IPS-18a (cell line): Measurements from ENCODE around the gene SDK1.

ENCODE experiments used
- H3K27ac ChIP-seq: one replicate; pipeline ENCODE4 v1.5.1; 2013; ENCODE audit warnings: low read length
- H3K27me3 ChIP-seq: one replicate; pipeline ENCODE4 v1.6.1; 2013; ENCODE audit warnings: mild to moderate bottlenecking, low read length; ENCODE audit not compliant: control insufficient read depth, insufficient read depth
- H3K36me3 ChIP-seq: one replicate; pipeline ENCODE4 v1.6.1; 2013; ENCODE audit warnings: low read depth, low read length; ENCODE audit not compliant: control insufficient read depth
- H3K4me1 ChIP-seq: one replicate; pipeline ENCODE4 v1.6.1; 2013; ENCODE audit warnings: low read depth, low read length; ENCODE audit not compliant: control insufficient read depth
- H3K4me3 ChIP-seq: one replicate; pipeline ENCODE4 v1.5.1; 2013; ENCODE audit warnings: low read length
- H3K9ac ChIP-seq: one replicate; pipeline ENCODE4 v1.6.1; 2013; ENCODE audit warnings: mild to moderate bottlenecking, low read length, moderate library complexity
- H3K9me3 ChIP-seq: one replicate; pipeline ENCODE4 v1.6.1; 2013; ENCODE audit warnings: low read depth, low read length; ENCODE audit not compliant: control insufficient read depth

The SDK1 gene

GRCh38 chr7:4000139-4000538 lies 699.1 kb downstream of the SDK1 start:
- Histone ChIP-seq H3K27me3 (no peaks in the 10 kb centered on the region), H3K27ac (no peak overlapping the region), H3K9me3 (no peaks in the 10 kb centered on the region), H3K9ac (no peak overlapping the region), H3K4me3 (no peak overlapping the region), H3K36me3 (no peaks in the 10 kb centered on the region), H3K4me1 (no peaks in the 10 kb centered on the region)

GRCh38 chr7:4000934-4001333 lies 699.9 kb downstream of the SDK1 start:
- Histone ChIP-seq H3K36me3 (no peaks in the 10 kb centered on the region), H3K9ac (no peak overlapping the region), H3K4me1 (no peaks in the 10 kb centered on the region), H3K27me3 (no peaks in the 10 kb centered on the region), H3K27ac (no peak overlapping the region), H3K4me3 (no peak overlapping the region), H3K9me3 (no peaks in the 10 kb centered on the region)

DNA sequence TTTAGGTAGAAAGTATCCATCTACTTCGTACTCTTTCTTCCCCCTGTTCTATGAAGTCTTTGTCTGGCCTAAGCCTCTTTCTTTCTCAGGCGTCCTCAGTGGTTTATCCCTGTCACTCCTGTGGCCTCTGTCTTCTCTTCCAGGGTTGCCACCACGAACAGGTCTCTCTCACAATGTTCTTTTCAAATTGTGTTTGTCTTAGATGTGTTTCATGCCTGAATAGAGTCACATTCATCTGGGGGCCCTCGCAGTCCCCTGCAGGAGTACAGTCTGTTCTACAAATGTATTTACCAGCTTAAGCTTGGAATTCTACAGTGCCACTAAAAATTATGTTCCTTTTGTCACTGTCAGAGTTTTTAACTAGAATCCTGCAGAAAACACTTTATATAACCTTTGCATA lies 700.7 kb downstream of the SDK1 start:
- no peak overlapping the region for H3K4me3 ChIP-seq
- no peak overlapping the region for H3K9ac ChIP-seq
- no peaks in the 10 kb centered on the region for H3K36me3 ChIP-seq
- H3K27ac ChIP-seq: no peak overlapping the region
- no peaks in the 10 kb centered on the region for H3K9me3 ChIP-seq
- H3K27me3 ChIP-seq: no peaks in the 10 kb centered on the region
- H3K4me1 ChIP-seq: no peaks in the 10 kb centered on the region

DNA sequence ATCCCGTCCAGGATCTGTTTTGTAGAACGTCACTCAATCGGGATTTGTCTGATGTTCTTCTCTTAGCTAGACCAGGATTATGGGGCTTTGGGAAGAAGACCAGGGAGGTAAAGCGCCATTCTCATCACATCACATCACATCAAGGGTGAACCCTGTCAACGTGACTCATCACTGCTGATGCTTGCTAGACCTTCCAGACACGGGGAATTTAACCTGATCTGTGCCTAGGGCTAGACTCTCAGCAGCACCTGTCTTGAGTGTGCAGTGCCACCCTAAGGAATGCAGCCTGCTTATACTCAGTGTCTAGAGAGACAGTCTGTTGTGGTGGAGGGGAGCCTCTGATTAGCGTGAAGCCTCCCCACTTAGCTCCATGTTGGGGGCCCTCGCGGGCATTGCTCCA lies 702.5 kb downstream of the SDK1 start:
- no peaks in the 10 kb centered on the region for H3K27me3 ChIP-seq
- no peak overlapping the region for H3K4me3 ChIP-seq

DNA sequence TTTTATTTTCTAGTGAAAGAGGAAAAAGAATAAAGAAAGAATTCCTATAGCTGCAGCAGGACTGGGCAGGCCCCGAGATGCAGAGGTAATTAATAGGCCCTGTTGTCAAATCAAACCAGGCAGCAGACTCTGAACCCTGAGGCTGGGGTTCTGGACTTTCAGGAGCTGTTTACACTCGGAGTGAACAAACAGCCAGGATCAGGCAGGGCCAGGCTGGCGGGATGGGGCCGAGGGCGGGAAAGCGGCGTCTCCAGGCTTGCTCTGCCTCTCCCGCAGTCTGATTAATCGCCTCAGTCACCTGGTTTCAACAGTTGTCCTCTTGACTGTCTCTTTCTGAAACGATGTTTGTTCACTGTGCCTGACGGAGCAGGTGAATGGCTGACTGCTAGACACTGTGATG lies 705.6 kb downstream of the SDK1 start:
- H3K9me3 ChIP-seq: no peaks in the 10 kb centered on the region
- no peak overlapping the region for H3K4me3 ChIP-seq
- no peak overlapping the region for H3K27ac ChIP-seq
- H3K9ac ChIP-seq: no peak overlapping the region
- H3K27me3 ChIP-seq: no peaks in the 10 kb centered on the region
- peaks cover 8% of the 10 kb centered on the region for H3K4me1 ChIP-seq
- no peaks in the 10 kb centered on the region for H3K36me3 ChIP-seq

More for the DNA sequence above, 702.5 kb downstream of the SDK1 start:
- Histone ChIP-seq H3K9me3 (no peaks in the 10 kb centered on the region), H3K4me1 (no peaks in the 10 kb centered on the region), H3K36me3 (no peaks in the 10 kb centered on the region), H3K9ac (no peak overlapping the region), H3K27ac (no peak overlapping the region)

- Histone ChIP-seq H3K4me1 (peaks cover 23% of the 10 kb centered on the region), H3K27me3 (no peaks in the 10 kb centered on the region), H3K36me3 (no peaks in the 10 kb centered on the region), H3K27ac (no peak overlapping the region), H3K4me3 (no peak overlapping the region), H3K9me3 (no peaks in the 10 kb centered on the region), H3K9ac (no peak overlapping the region)
Observed at GRCh38 chr7:4009211-4010060, 708.4 kb downstream of the SDK1 start.

GRCh38 chr7:4010061-4010605 lies 709.1 kb downstream of the SDK1 start:
- no peaks in the 10 kb centered on the region for H3K27me3 ChIP-seq
- H3K4me1 ChIP-seq: peaks cover 23% of the 10 kb centered on the region
- H3K36me3 ChIP-seq: no peaks in the 10 kb centered on the region
- H3K4me3 ChIP-seq: no peak overlapping the region
- H3K9me3 ChIP-seq: no peaks in the 10 kb centered on the region
- no peak overlapping the region for H3K9ac ChIP-seq
- no peak overlapping the region for H3K27ac ChIP-seq

GRCh38 chr7:4010923-4011656 lies 710.0 kb downstream of the SDK1 start:
- no peaks in the 10 kb centered on the region for H3K27me3 ChIP-seq
- H3K4me3 ChIP-seq: no peak overlapping the region
- no peaks in the 10 kb centered on the region for H3K9me3 ChIP-seq
- H3K4me1 ChIP-seq: peaks cover 23% of the 10 kb centered on the region
- no peaks in the 10 kb centered on the region for H3K36me3 ChIP-seq
- H3K9ac ChIP-seq: no peak overlapping the region
- H3K27ac ChIP-seq: no peak overlapping the region

- Histone ChIP-seq H3K27me3 (no peaks in the 10 kb centered on the region), H3K4me1 (peaks cover 23% of the 10 kb centered on the region), H3K36me3 (no peaks in the 10 kb centered on the region), H3K4me3 (no peak overlapping the region), H3K27ac (no peak overlapping the region), H3K9me3 (no peaks in the 10 kb centered on the region), H3K9ac (no peak overlapping the region)
Observed at GRCh38 chr7:4013793-4014192, 712.7 kb downstream of the SDK1 start.

DNA sequence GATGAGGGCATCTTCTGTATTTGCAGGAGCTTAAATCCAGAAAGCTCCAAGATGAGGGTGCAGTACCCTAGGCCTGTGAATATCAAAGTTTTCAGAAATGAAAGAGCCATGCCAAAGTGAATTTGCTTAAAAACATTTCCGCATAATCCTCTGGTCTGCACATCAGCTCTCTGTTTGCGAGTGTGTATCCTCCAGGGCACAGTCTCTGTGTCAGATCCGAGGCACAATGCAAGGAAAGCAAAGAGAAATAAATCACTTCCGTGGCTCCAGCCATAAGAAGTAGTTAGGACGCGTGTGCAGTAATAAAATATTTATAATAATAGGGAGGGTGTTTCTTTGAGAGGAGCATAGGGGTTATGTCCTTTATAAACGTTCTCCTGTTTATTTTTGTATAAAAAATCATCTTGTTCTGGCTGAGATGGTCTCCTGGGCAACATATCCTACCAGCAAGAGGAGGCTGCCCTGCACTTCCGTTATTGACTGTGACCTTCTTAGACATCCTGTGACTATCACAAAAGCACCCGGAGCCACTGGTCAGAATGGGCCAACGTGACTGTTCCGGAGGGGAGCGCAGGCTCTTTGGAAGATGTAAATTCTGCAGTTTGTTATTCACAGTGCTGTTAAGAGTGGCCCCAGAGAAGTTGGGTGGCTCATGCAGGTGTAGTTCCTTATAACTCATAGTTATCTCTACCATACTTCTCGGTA lies 713.4 kb downstream of the SDK1 start:
- Histone ChIP-seq H3K27me3 (no peaks in the 10 kb centered on the region), H3K4me1 (peaks cover 23% of the 10 kb centered on the region), H3K9ac (no peak overlapping the region), H3K4me3 (no peak overlapping the region), H3K9me3 (no peaks in the 10 kb centered on the region), H3K36me3 (no peaks in the 10 kb centered on the region), H3K27ac (no peak overlapping the region)

DNA sequence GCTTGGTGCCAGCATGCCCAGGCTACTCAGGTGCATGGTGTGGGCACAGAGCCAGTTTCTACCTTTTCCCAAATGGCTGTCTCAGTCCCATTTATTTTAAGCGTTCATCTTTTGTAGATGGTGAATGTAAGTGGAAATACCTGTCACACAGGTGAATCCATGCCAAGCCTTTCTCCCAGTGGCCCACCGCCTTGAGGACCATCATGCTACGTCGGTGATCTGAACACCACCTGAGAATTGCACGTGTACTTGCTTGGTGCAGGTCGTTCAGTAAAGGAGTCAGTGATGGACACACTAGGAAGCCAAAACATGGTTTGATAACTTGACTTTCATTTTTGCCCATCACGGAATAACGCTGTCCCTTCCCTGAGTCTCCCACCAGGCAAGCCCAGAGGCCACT lies 714.3 kb downstream of the SDK1 start:
- Histone ChIP-seq H3K27ac (no peak overlapping the region), H3K4me3 (no peak overlapping the region), H3K27me3 (no peaks in the 10 kb centered on the region), H3K36me3 (no peaks in the 10 kb centered on the region), H3K4me1 (peaks cover 23% of the 10 kb centered on the region), H3K9me3 (no peaks in the 10 kb centered on the region), H3K9ac (no peak overlapping the region)
